K562 (cell line): Measurements from ENCODE around the gene TBC1D12. TPM values are rescaled to one million over a fixed set of nuclear protein-coding genes. Genes with fewer than 3 reads are reported as not detected.

Source experiments
- ATAC-seq: fragments of 200-7000 bp; cut with Tn5 transposase; 3 replicates; pipeline ENCODE4 v1.9.1; 2020; ENCODE audit warnings: moderate library complexity
- BruUV-seq: library from RNA; stranded (reverse); fragments of 400-500 nt; replicated peaks from 2 replicates; lab custom pipeline; 2021; lab: Mats Ljungman, UMichigan
- CTCF ChIA-PET: fragments of 300-600 bp; formaldehyde crosslinking; extraction: SDS; loops from one replicate; lab custom pipeline; 2021; ENCODE audit warnings: low intra/inter-chr PET ratio; lab: Yijun Ruan, JAX
- POLR2A ChIA-PET: fragments of 300-600, 350-650 bp; sonication (Branson Sonifier 250); formaldehyde crosslinking; extraction: SDS; loops from one replicate; lab custom pipeline; 2021; ENCODE audit warnings: antibody characterized with exemption, inconsistent platforms; lab: Yijun Ruan, JAX
- DNase-seq, 4 experiments: peaks; one replicate each; pipeline versions ENCODE4 v3.0.0 to v3.0.0-alpha.2; 2011 to 2018; ENCODE audit warnings: low spot score in 3 of 4, mixed read lengths in 3 of 4; ENCODE audit errors: extremely low read depth in 1 of 4
- FAIRE-seq: peaks from 2 replicates; lab custom pipeline; 2011; peaks lifted over from hg19 to GRCh38; lab: Jason Lieb, UNC
- H2AFZ ChIP-seq: 2 replicates; pipeline ENCODE4 v1.6.0; 2011; ENCODE audit warnings: low read depth, low read length, control low read depth, inconsistent platforms
- H3K27ac ChIP-seq: fragments of 200-600 bp; 3 replicates; pipeline ENCODE4 v1.8.0; 2011; ENCODE audit warnings: low read depth, mild to moderate bottlenecking, control low read depth, inconsistent platforms, low read length, moderate library complexity, mixed read lengths; ENCODE audit errors: extremely low read depth
- H3K27me3 ChIP-seq, 2 experiments: fragments of 300-600 bp in 1 of 2; 2 replicates in 1 of 2; 3 replicates in 1 of 2; pipeline versions ENCODE4 v1.6.0 to v1.8.0; 2011; ENCODE audit warnings: inconsistent platforms in 2 of 2, low read length in 2 of 2, mild to moderate bottlenecking in 1 of 2, mixed read lengths in 1 of 2, moderate library complexity in 1 of 2; ENCODE audit not compliant: control insufficient read depth in 2 of 2, insufficient read depth in 2 of 2
- H3K36me3 ChIP-seq: fragments of 300-600 bp; 3 replicates; pipeline ENCODE4 v1.8.0; 2011; ENCODE audit warnings: mild to moderate bottlenecking, low read length, inconsistent platforms; ENCODE audit not compliant: control insufficient read depth, insufficient read depth
- H3K4me1 ChIP-seq, 2 experiments: fragments of 200-600 bp in 1 of 2; replicated peaks in 1 of 2; 2 replicates in 1 of 2; 3 replicates in 1 of 2; pipeline versions ENCODE4 v1.5.1 to v1.8.0; 2011; ENCODE audit warnings: inconsistent platforms in 2 of 2, low read length in 2 of 2, mild to moderate bottlenecking in 1 of 2, mixed read lengths in 1 of 2, moderate library complexity in 1 of 2; ENCODE audit not compliant: control insufficient read depth in 2 of 2, insufficient read depth in 2 of 2
- H3K4me2 ChIP-seq: 2 replicates; pipeline ENCODE4 v1.6.1; 2011; ENCODE audit warnings: low read length, control low read depth, inconsistent platforms, mixed read lengths; ENCODE audit not compliant: insufficient read depth
- H3K4me3 ChIP-seq: fragments of 200-600 bp; sonication (generic), shearing (Covaris generic); 2 replicates; pipeline ENCODE4 v1.5.1; 2016; ENCODE audit warnings: control low read depth, inconsistent platforms
- H3K79me2 ChIP-seq: fragments of 200-600 bp; 3 replicates; pipeline ENCODE4 v1.8.0; 2011; ENCODE audit warnings: low read length, inconsistent platforms; ENCODE audit not compliant: control insufficient read depth, insufficient read depth
- H3K9ac ChIP-seq, 2 experiments: 2 replicates each; pipeline versions ENCODE4 v1.6.0 to v1.6.1; 2011; ENCODE audit warnings: low read depth in 2 of 2, low read length in 2 of 2, control low read depth in 1 of 2, inconsistent platforms in 1 of 2, mild to moderate bottlenecking in 1 of 2, mixed read lengths in 1 of 2; ENCODE audit not compliant: insufficient read depth in 1 of 2
- H3K9me1 ChIP-seq: one replicate; pipeline ENCODE4 v1.6.0; 2011; ENCODE audit warnings: inconsistent platforms, mild to moderate bottlenecking, low read length, moderate library complexity; ENCODE audit not compliant: control insufficient read depth, insufficient read depth
- H3K9me3 ChIP-seq: replicated peaks from 2 replicates; pipeline ENCODE4 v1.5.1; 2011; ENCODE audit warnings: low read depth, low read length, inconsistent platforms; ENCODE audit not compliant: control insufficient read depth, insufficient read depth
- H4K20me1 ChIP-seq: replicated peaks from 2 replicates; pipeline ENCODE4 v1.6.1; 2011; ENCODE audit warnings: low read length, inconsistent platforms, mixed read lengths; ENCODE audit not compliant: control insufficient read depth, insufficient read depth
- CEBPG ChIP-seq, 3 experiments: fragments of 200-800 bp in 1 of 3; sonication (Bioruptor generic) in 1 of 3; sonication (generic) in 1 of 3; formaldehyde crosslinking in 1 of 3; IDR thresholded peaks in 2 of 3; conservative IDR thresholded peaks in 1 of 3; 2 replicates each; pipeline versions ENCODE4 v1.6.1 to v1.8.0; 2016 to 2022; ENCODE audit warnings: missing compliant biosample characterization in 2 of 3, missing genetic modification characterization in 2 of 3, mild to moderate bottlenecking in 1 of 3, missing genetic modification reagents in 1 of 3
- NFIC ChIP-seq: fragments of 450-650 bp; IDR thresholded peaks from 2 replicates; pipeline ENCODE4 v1.6.1; 2017; ENCODE audit warnings: mild to moderate bottlenecking, inconsistent platforms
- PHF20 ChIP-seq: fragments of 450-650 bp; IDR thresholded peaks from 2 replicates; pipeline ENCODE4 v1.6.1; 2018; ENCODE audit not compliant: partially characterized antibody
- SPI1 ChIP-seq: IDR thresholded peaks from 2 replicates; pipeline ENCODE4 v1.6.1; 2011; ENCODE audit warnings: low read depth, low read length, control low read depth, borderline replicate concordance
- TAF7 ChIP-seq: fragments of 450-650 bp; IDR thresholded peaks from 2 replicates; pipeline ENCODE4 v1.6.1; 2016; ENCODE audit warnings: missing genetic modification characterization, missing compliant biosample characterization
- ZFP1 ChIP-seq: fragments of 450-650 bp; formaldehyde crosslinking; IDR thresholded peaks from 2 replicates; pipeline ENCODE4 v1.4.0; 2020; ENCODE audit warnings: mild to moderate bottlenecking, mixed read lengths
- ZNF165 ChIP-seq: fragments of 250-450 bp; sonication (Bioruptor Pico); IDR thresholded peaks from 2 replicates; pipeline ENCODE4 v1.4.0; 2020; ENCODE audit warnings: borderline replicate concordance
- ZNF384 ChIP-seq: IDR thresholded peaks from 2 replicates; pipeline ENCODE4 v1.6.1; 2012; ENCODE audit warnings: low read depth, low read length, improper control_type of control experiment
- WGBS: fragments of 100-300 bp; shearing (Covaris generic); methylation state at CpG from one replicate; pipeline ENCODE4 v1.1.6; 2016; ENCODE audit warnings: low coverage, mixed read lengths; ENCODE audit not compliant: insufficient coverage; ENCODE audit errors: missing lambda C conversion rate; 5-methylcytosine and 5-hydroxymethylcytosine counted together
- in situ Hi-C: fragments of 300-500 bp; cut with MboI; formaldehyde crosslinking; loops from 4 replicates; pipeline ENCODE4 v1.15.0; 2018; ENCODE audit warnings: inconsistent platforms, mixed read lengths
- intact Hi-C: fragments of 100-400 bp; cut with micrococcal nuclease; formaldehyde crosslinking; loops from 2 replicates; pipeline ENCODE4 v1.14.2; 2022
- polyA plus RNA-seq, 8 experiments: library from polyadenylated mRNA; depleted of rRNA in 4 of 8; stranded (reverse) in 5 of 8; unstranded in 3 of 8; fragments of >200 nt; fragmentation: Nextera tagmentation in 2 of 8; fragmentation: Illumina TruSeq in 1 of 8; extraction: Ambion mirVana in 2 of 8; extraction: Trizol in 1 of 8; gene quantifications; 2 replicates each; pipeline versions ENCODE4 v1.2.1 to v1.2.3, GENCODE V29; 2011 to 2014; ENCODE audit warnings: inconsistent platforms in 1 of 8, missing spikeins in 1 of 8
- total RNA-seq, 7 experiments: library from RNA; depleted of rRNA in 6 of 7; stranded (reverse); fragments of >200 nt in 6 of 7; fragmentation: Illumina TruSeq in 2 of 7; extraction: Trizol in 2 of 7; gene quantifications; 2 replicates each; pipeline versions ENCODE4 v1.2.1 to v1.2.3, GENCODE V29; 2011 to 2021; ENCODE audit warnings: low replicate concordance in 1 of 7
- TF ChIP-seq, protein P1 (sequence below): fragments of 250-450 bp; sonication (Bioruptor Pico); IDR thresholded peaks from 2 replicates; pipeline ENCODE4 v1.8.0; 2021; ENCODE audit warnings: moderate library complexity, mild to moderate bottlenecking, inconsistent platforms
- TF ChIP-seq, protein P2 (sequence below): fragments of 250-450 bp; sonication (Bioruptor Pico); IDR thresholded peaks from 2 replicates; pipeline ENCODE4 v1.4.0; 2020

The TBC1D12 gene
- total and polyA plus RNA-seq, 9 of the 15 experiments (the other 6 are each of a cell fraction or from before 2014, with no cell fraction given) = 2.1 to 6.7 (median 3.9) TPM

DNA sequence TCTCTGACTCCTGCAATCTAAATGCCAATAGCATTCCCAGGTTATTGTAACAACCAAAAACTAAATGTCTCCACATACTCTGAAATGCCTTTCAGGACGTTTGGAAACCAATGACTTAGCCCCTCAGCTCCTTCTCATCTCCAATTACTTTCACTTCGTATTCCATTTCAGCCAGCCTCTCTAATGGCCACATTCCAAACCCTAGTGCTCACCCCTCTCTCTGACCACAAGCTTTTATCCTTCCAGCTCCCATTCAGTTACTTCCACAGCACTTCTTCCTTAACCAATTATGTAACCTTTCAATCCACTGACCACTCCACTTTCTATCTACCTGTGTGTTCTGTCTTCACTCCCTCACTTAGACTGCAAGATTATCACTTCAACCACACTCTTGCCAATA is 43.9 kb upstream of the TBC1D12 start:
- intact Hi-C loops = no loop called here
- TF ChIP-seq, protein P1, sequence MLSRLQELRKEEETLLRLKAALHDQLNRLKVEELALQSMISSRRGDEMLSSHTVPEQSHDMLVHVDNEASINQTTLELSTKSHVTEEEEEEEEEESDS = no peak
- TF ChIP-seq PHF20 (no peak), ZFP1 (CRISPR knock-in tag) (no peak), CEBPG (CRISPR knock-in tag; IDR thresholded peaks at IDR 0.05) (no peak), CEBPG (tag; conservative IDR thresholded peaks at IDR 0.05 in 1 of 2, IDR thresholded peaks at IDR 0.05 in 1 of 2) (no peak), ZNF384 (no peak), TAF7 (tag) (no peak), NFIC (no peak), ZNF165 (no peak), SPI1 (no peak)
- TF ChIP-seq, protein P2, sequence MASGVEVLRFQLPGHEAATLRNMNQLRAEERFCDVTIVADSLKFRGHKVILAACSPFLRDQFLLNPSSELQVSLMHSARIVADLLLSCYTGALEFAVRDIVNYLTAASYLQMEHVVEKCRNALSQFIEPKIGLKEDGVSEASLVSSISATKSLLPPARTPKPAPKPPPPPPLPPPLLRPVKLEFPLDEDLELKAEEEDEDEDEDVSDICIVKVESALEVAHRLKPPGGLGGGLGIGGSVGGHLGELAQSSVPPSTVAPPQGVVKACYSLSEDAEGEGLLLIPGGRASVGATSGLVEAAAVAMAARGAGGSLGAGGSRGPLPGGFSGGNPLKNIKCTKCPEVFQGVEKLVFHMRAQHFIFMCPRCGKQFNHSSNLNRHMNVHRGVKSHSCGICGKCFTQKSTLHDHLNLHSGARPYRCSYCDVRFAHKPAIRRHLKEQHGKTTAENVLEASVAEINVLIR (CRISPR knock-in tag) = no peak

More for the DNA sequence above, 43.9 kb upstream of the TBC1D12 start:
- ATAC-seq (no peak), FAIRE-seq (no peak), DNase-seq (no peak)
- BruUV-seq = no TSS peak
- H4K20me1 ChIP-seq = no peaks in the 10 kb centered on the region
- H3K79me2 ChIP-seq = peaks cover 43% of the 10 kb centered on the region
- H2AFZ ChIP-seq = no peak overlapping the region
- no peaks in the 10 kb centered on the region for H3K9me1 ChIP-seq
- H3K9ac ChIP-seq = no peak overlapping the region
- in situ Hi-C loops = no loop called here
- no peak overlapping the region for H3K27ac ChIP-seq
- ChIA-PET CTCF (no interaction called here), POLR2A (no interaction called here)
- no peaks in the 10 kb centered on the region for H3K9me3 ChIP-seq
- H3K4me3 ChIP-seq = no peak overlapping the region
- peaks cover 70% of the 10 kb centered on the region for H3K36me3 ChIP-seq
- WGBS = 30% methylated on average over 2 of the region's 2 CpGs
- no peaks in the 10 kb centered on the region for H3K27me3 ChIP-seq
- peaks cover 3 to 5% of the 10 kb centered on the region in 2 experiments; a peak in 4 of 5 replicates for H3K4me1 ChIP-seq
- H3K4me2 ChIP-seq = no peak overlapping the region
